Left renal pelvis (tissue), 4 donors: ENCODE data around the gene ERC1. TPM values are rescaled to one million over a fixed set of nuclear protein-coding genes. Genes with fewer than 3 reads are reported as not detected.

Experiments
- DNase-seq, 4 donors: peaks; one replicate each; pipeline ENCODE4 v3.0.0-alpha.2; 2013; ENCODE audit warnings: low read depth in 4 of 4, low spot score in 3 of 4
- polyA plus RNA-seq, 4 donors: library from polyadenylated mRNA; unstranded; fragments of 120-200 nt; gene quantifications; one replicate each; pipeline ENCODE4 v1.2.1, GENCODE V29; 2013; ENCODE audit not compliant: insufficient read length in 4 of 4

The ERC1 gene
- polyA plus RNA-seq, 4 donors: 30.1 to 42.4 (median 37.8) TPM

GRCh38 chr12:1497161-1497560 lies 506.1 kb downstream of the ERC1 start:
- no peak for DNase-seq

GRCh38 chr12:1498199-1498740 lies 507.2 kb downstream of the ERC1 start:
- no peak for DNase-seq

- DNase-seq: no peak
Observed at GRCh38 chr12:1499351-1499750, 508.3 kb downstream of the ERC1 start.

- no peak for DNase-seq
Observed at GRCh38 chr12:1500095-1500801, 509.2 kb downstream of the ERC1 start.

- no peak for DNase-seq
Observed at GRCh38 chr12:1501001-1501400, 510.0 kb downstream of the ERC1 start.

- no peak for DNase-seq
Observed at GRCh38 chr12:1501695-1502378, 510.8 kb downstream of the ERC1 start.

- no peak for DNase-seq
Observed at GRCh38 chr12:1502379-1502720, 511.3 kb downstream of the ERC1 start.

GRCh38 chr12:1502831-1503230 lies 511.8 kb downstream of the ERC1 start:
- no peak for DNase-seq

GRCh38 chr12:1503281-1503711 lies 512.3 kb downstream of the ERC1 start:
- DNase-seq: no peak

- DNase-seq: no peak
Observed at GRCh38 chr12:1504304-1504894, 513.4 kb downstream of the ERC1 start.

- DNase-seq: no peak
Observed at GRCh38 chr12:1504895-1505311, 513.9 kb downstream of the ERC1 start.

GRCh38 chr12:1505576-1505975 lies 514.6 kb downstream of the ERC1 start:
- DNase-seq: no peak

GRCh38 chr12:1507308-1507707 lies 516.3 kb downstream of the ERC1 start:
- DNase-seq: no peak

GRCh38 chr12:1509413-1510052 lies 518.5 kb downstream of the ERC1 start:
- no peak for DNase-seq

GRCh38 chr12:1510056-1510812 lies 519.2 kb downstream of the ERC1 start:
- DNase-seq: no peak

GRCh38 chr12:1515010-1515409 lies 524.0 kb downstream of the ERC1 start:
- no peak for DNase-seq

GRCh38 chr12:1515428-1515827 lies 524.4 kb downstream of the ERC1 start:
- DNase-seq: no peak

- no peak for DNase-seq
Observed at GRCh38 chr12:1517007-1517406, 526.0 kb downstream of the ERC1 start.

- no peak for DNase-seq
Observed at GRCh38 chr12:1517734-1518525, 526.9 kb downstream of the ERC1 start.
